DOHH2 (cell line): ENCODE data around the gene CAB39.

Source experiments
- CTCF ChIP-seq: fragments of 200-600 bp; sonication (generic); IDR thresholded peaks from one replicate; pipeline ENCODE4 v1.5.1; 2014; ENCODE audit warnings: antibody characterized with exemption, mild to moderate bottlenecking, low read depth, low read length; ENCODE audit not compliant: poor library complexity, severe bottlenecking
- EZH2phosphoT487 ChIP-seq: fragments of 200-600 bp; sonication (generic); IDR thresholded peaks from 2 replicates; pipeline ENCODE4 v1.6.1; 2017; ENCODE audit warnings: borderline replicate concordance, mild to moderate bottlenecking, antibody characterized with exemption, low read length, moderate library complexity, mixed read lengths

GRCh38 chr2:230715201-230715600 lies 2.6 kb downstream of the CAB39 start:
- TF ChIP-seq CTCF (no peak), EZH2phosphoT487 (no peak)
